HCT116 (cell line): ENCODE results near the gene CD33. TPM values are rescaled to one million over a fixed set of nuclear protein-coding genes. Genes with fewer than 3 reads are reported as not detected.

Experiments used
- ATAC-seq: fragments of 200-7000 bp; cut with Tn5 transposase; 2 replicates; pipeline ENCODE4 v1.9.1; 2020; ENCODE audit warnings: mild to moderate bottlenecking, moderate library complexity
- BruUV-seq: library from RNA; stranded (reverse); fragments of 400-500 nt; replicated peaks from 2 replicates; lab custom pipeline; 2021; lab: Mats Ljungman, UMichigan
- CTCF ChIA-PET: fragments of 300-600 bp; sonication (Branson Sonifier 250); formaldehyde crosslinking; loops from one replicate; lab custom pipeline; 2021; ENCODE audit warnings: antibody characterized with exemption; lab: Charles Lee
- POLR2A ChIA-PET: fragments of 300-600, 350-600 bp; sonication (Branson Sonifier 250); formaldehyde crosslinking; loops from one replicate; lab custom pipeline; 2021; ENCODE audit warnings: antibody characterized with exemption; lab: Charles Lee
- RAD21 ChIA-PET, 2 experiments: fragments of 300-600 bp; sonication (Branson Sonifier 250); formaldehyde crosslinking; loops; one replicate each; lab custom pipeline; 2023; ENCODE audit warnings: low total read pairs in 2 of 2; ENCODE audit not compliant: uncharacterized antibody in 2 of 2, unreplicated experiment in 2 of 2, low non-redundant PET in 1 of 2; lab: Charles Lee
- DNase-seq: peaks from one replicate; pipeline ENCODE4 v3.0.0-alpha.2; 2010; ENCODE audit warnings: low read depth, low spot score
- H2AFZ ChIP-seq: fragments of 200-600 bp; shearing (Covaris generic), sonication (generic); 2 replicates; pipeline ENCODE4 v1.6.1; 2017; ENCODE audit warnings: low read depth, mixed run types, mixed read lengths, antibody characterized with exemption, low read length; ENCODE audit not compliant: poor library complexity, severe bottlenecking
- H3K27ac ChIP-seq: 2 replicates; pipeline ENCODE4 v1.5.1; 2012; ENCODE audit warnings: low read depth, low read length
- H3K27me3 ChIP-seq: fragments of 200-600 bp; sonication (generic); 2 replicates; pipeline ENCODE4 v1.6.1; 2016; ENCODE audit warnings: mixed run types, low read length, mixed read lengths; ENCODE audit not compliant: insufficient read depth
- H3K36me3 ChIP-seq, 2 experiments: fragments of 200-500 bp in 1 of 2; fragments of 200-600 bp in 1 of 2; sonication (Bioruptor generic) in 1 of 2; sonication (generic) in 1 of 2; 2 replicates each; pipeline versions ENCODE4 v1.5.1 to v1.6.1; 2014 to 2016; ENCODE audit warnings: low read length in 2 of 2, inconsistent platforms in 1 of 2, mixed read lengths in 1 of 2, mixed run types in 1 of 2; ENCODE audit not compliant: insufficient read depth in 2 of 2, control insufficient read depth in 1 of 2
- H3K4me1 ChIP-seq, 2 experiments: fragments of 200-600 bp in 1 of 2; sonication (generic) in 1 of 2; 2 replicates each; pipeline versions ENCODE4 v1.5.1 to v1.6.1; 2012 to 2017; ENCODE audit warnings: low read length in 2 of 2, inconsistent platforms in 1 of 2, mild to moderate bottlenecking in 1 of 2, mixed read lengths in 1 of 2, mixed run types in 1 of 2, moderate library complexity in 1 of 2; ENCODE audit not compliant: insufficient read depth in 2 of 2, control insufficient read depth in 1 of 2
- H3K4me2 ChIP-seq: fragments of 200-600 bp; sonication (generic); 2 replicates; pipeline ENCODE4 v1.6.1; 2017; ENCODE audit warnings: mixed run types, low read length, mixed read lengths
- H3K4me3 ChIP-seq, 2 experiments: fragments of 200-600 bp in 1 of 2; sonication (generic) in 1 of 2; replicated peaks in 1 of 2; 2 replicates each; pipeline ENCODE4 v1.5.1; 2011 to 2016; ENCODE audit warnings: low read length in 2 of 2, control low read depth in 1 of 2, low read depth in 1 of 2, mild to moderate bottlenecking in 1 of 2, mixed read lengths in 1 of 2, mixed run types in 1 of 2
- H3K79me2 ChIP-seq: fragments of 200-600 bp; sonication (generic); 2 replicates; pipeline ENCODE4 v1.6.1; 2017; ENCODE audit warnings: mild to moderate bottlenecking, mixed run types, low read length, moderate library complexity, mixed read lengths; ENCODE audit not compliant: insufficient read depth
- H3K9ac ChIP-seq: fragments of 200-600 bp; sonication (generic); 2 replicates; pipeline ENCODE4 v1.6.1; 2016; ENCODE audit warnings: low read length, mixed read lengths
- H3K9me2 ChIP-seq: fragments of 200-600 bp; sonication (generic), shearing (Covaris generic); 2 replicates; pipeline ENCODE4 v1.6.1; 2017; ENCODE audit warnings: mixed run types, mild to moderate bottlenecking, moderate library complexity; ENCODE audit not compliant: insufficient read depth
- H3K9me3 ChIP-seq, 2 experiments: fragments of 200-500 bp in 1 of 2; fragments of 200-600 bp in 1 of 2; sonication (Bioruptor generic) in 1 of 2; sonication (generic) in 1 of 2; 2 replicates each; pipeline ENCODE4 v1.6.1; 2014 to 2017; ENCODE audit warnings: low read length in 2 of 2, mixed read lengths in 2 of 2, inconsistent platforms in 1 of 2, low read depth in 1 of 2, mild to moderate bottlenecking in 1 of 2, mixed run types in 1 of 2, moderate library complexity in 1 of 2; ENCODE audit not compliant: control insufficient read depth in 1 of 2, insufficient read depth in 1 of 2
- H4K20me1 ChIP-seq: fragments of 200-600 bp; sonication (generic), shearing (Covaris generic); 2 replicates; pipeline ENCODE4 v1.6.1; 2017; ENCODE audit warnings: mixed run types, mild to moderate bottlenecking, moderate library complexity; ENCODE audit not compliant: insufficient read depth
- ATF3 ChIP-seq: IDR thresholded peaks from 2 replicates; pipeline ENCODE4 v1.6.1; 2012
- CEBPB ChIP-seq: IDR thresholded peaks from 2 replicates; pipeline ENCODE4 v1.6.1; 2012; ENCODE audit warnings: low read depth
- CTCF ChIP-seq, 3 experiments: fragments of 200-600 bp in 1 of 3; sonication (generic) in 1 of 3; IDR thresholded peaks in 2 of 3; conservative IDR thresholded peaks in 1 of 3; 2 replicates each; pipeline ENCODE4 v1.5.1; 2012 to 2017; ENCODE audit warnings: low read depth in 2 of 3, low read length in 2 of 3, antibody characterized with exemption in 1 of 3, borderline replicate concordance in 1 of 3, control low read depth in 1 of 3, mild to moderate bottlenecking in 1 of 3, mixed read lengths in 1 of 3, mixed run types in 1 of 3, moderate library complexity in 1 of 3; ENCODE audit not compliant: insufficient read depth in 1 of 3
- ELF1 ChIP-seq: IDR thresholded peaks from 2 replicates; pipeline ENCODE4 v1.6.1; 2012; ENCODE audit warnings: low read depth, borderline replicate concordance
- EZH2phosphoT487 ChIP-seq: fragments of 200-600 bp; IDR thresholded peaks from 2 replicates; pipeline ENCODE4 v1.6.1; 2018; ENCODE audit warnings: antibody characterized with exemption, borderline replicate concordance
- FOSL1 ChIP-seq: IDR thresholded peaks from 2 replicates; pipeline ENCODE4 v1.6.1; 2012; ENCODE audit warnings: low read depth
- JUND ChIP-seq: IDR thresholded peaks from 2 replicates; pipeline ENCODE4 v1.6.1; 2012
- MAX ChIP-seq: IDR thresholded peaks from 2 replicates; pipeline ENCODE4 v1.6.1; 2012
- POLR2AphosphoS5 ChIP-seq: IDR thresholded peaks from 2 replicates; pipeline ENCODE4 v1.6.1; 2011; ENCODE audit warnings: mild to moderate bottlenecking, low read depth, low read length, moderate library complexity
- SRF ChIP-seq: IDR thresholded peaks from 2 replicates; pipeline ENCODE4 v1.6.1; 2012; ENCODE audit warnings: low read depth
- ZBTB33 ChIP-seq: IDR thresholded peaks from 2 replicates; pipeline ENCODE4 v1.6.1; 2011; ENCODE audit warnings: mild to moderate bottlenecking, low read length, moderate library complexity; ENCODE audit not compliant: insufficient replicate concordance; ENCODE audit errors: extremely low read depth
- intact Hi-C: fragments of 100-400 bp; cut with micrococcal nuclease; formaldehyde crosslinking; loops from 2 replicates; pipeline ENCODE4 v1.10.0; 2022
- total RNA-seq: library from RNA; stranded (reverse); gene quantifications from one replicate; pipeline ENCODE4 v1.2.1, GENCODE V29; 2021; ENCODE audit not compliant: unreplicated experiment

The CD33 gene
- total RNA-seq, 1 experiment from 2014 or later, result 3.1 TPM

- no peak overlapping the region for H3K27ac ChIP-seq
- no peaks in the 10 kb centered on the region for H3K79me2 ChIP-seq
- TF ChIP-seq CEBPB (no peak), POLR2AphosphoS5 (no peak), ELF1 (no peak), ZBTB33 (no peak), ATF3 (no peak)
- no peaks in the 10 kb centered on the region for H3K9me2 ChIP-seq
- no peak overlapping the region for H3K9ac ChIP-seq
- H3K4me3 ChIP-seq, result no peak overlapping the region
- peaks cover 0 to 7% of the 10 kb centered on the region in 2 experiments; a peak in 2 of 4 replicates for H3K4me1 ChIP-seq
- intact Hi-C loops, result no loop called here
- H3K9me3 ChIP-seq, result no peaks in the 10 kb centered on the region
- ChIA-PET CTCF (interaction anchor here (1.3 kb wide), 1 partner anchor 18 kb away, joined by 4 read pairs; no protein-coding TSS in a partner anchor), POLR2A (no interaction called here), RAD21 (no interaction called here)
- H3K4me2 ChIP-seq, result no peak overlapping the region
- no peak for ATAC-seq
- no peaks in the 10 kb centered on the region for H4K20me1 ChIP-seq
- no peak for DNase-seq
- peaks cover 9% of the 10 kb centered on the region; the same call in 1 of the 2 replicates for H3K27me3 ChIP-seq
- H2AFZ ChIP-seq, result no peak overlapping the region
- no TSS peak for BruUV-seq
- H3K36me3 ChIP-seq, result no peaks in the 10 kb centered on the region
Measured at GRCh38 chr19:51277112-51277511, 52.2 kb downstream of the CD33 start.

GRCh38 chr19:51282335-51282734 is 57.5 kb downstream of the CD33 start:
- H2AFZ ChIP-seq, result no peak overlapping the region
- TF ChIP-seq ZBTB33 (no peak), CTCF (IDR thresholded peaks at IDR 0.05 in 2 of 3, conservative IDR thresholded peaks at IDR 0.05 in 1 of 3; ENCODE audit: borderline replicate concordance in 1 of 3, insufficient read depth in 1 of 3, low read depth in 2 of 3, low read length in 2 of 3) (no peak), SRF (no peak), JUND (no peak), EZH2phosphoT487 (no peak), CEBPB (no peak), FOSL1 (no peak), MAX (no peak)

More at GRCh38 chr19:51282335-51282734, 57.5 kb downstream of the CD33 start:
- no peaks in the 10 kb centered on the region for H4K20me1 ChIP-seq
- H3K27me3 ChIP-seq, result peaks cover 28% of the 10 kb centered on the region
- no peaks in the 10 kb centered on the region for H3K9me2 ChIP-seq
- no peak overlapping the region for H3K9ac ChIP-seq
- H3K4me3 ChIP-seq, result no peak overlapping the region
- H3K9me3 ChIP-seq, result no peaks in the 10 kb centered on the region
- no TSS peak for BruUV-seq
- intact Hi-C loops, result no loop called here
- H3K36me3 ChIP-seq, result no peaks in the 10 kb centered on the region
- ChIA-PET CTCF (no interaction called here), POLR2A (no interaction called here), RAD21 (no interaction called here)
- H3K79me2 ChIP-seq, result no peaks in the 10 kb centered on the region
- ATAC-seq (no peak), DNase-seq (no peak)
- H3K4me2 ChIP-seq, result no peak overlapping the region
- no peaks in the 10 kb centered on the region for H3K4me1 ChIP-seq
- no peak overlapping the region for H3K27ac ChIP-seq
